Endothelial cell of umbilical vein (primary cell): ENCODE results near the gene MDH2.

Experiments
- CTCF ChIP-seq, 2 donors: IDR thresholded peaks; 1 replicate in 1 of 2; 2 replicates in 1 of 2; pipeline ENCODE4 v1.5.1; 2011; ENCODE audit warnings: low read length in 2 of 2, mild to moderate bottlenecking in 2 of 2, moderate library complexity in 2 of 2, control low read depth in 1 of 2, inconsistent platforms in 1 of 2, low read depth in 1 of 2; ENCODE audit not compliant: insufficient read depth in 1 of 2; ENCODE audit errors: extremely low read depth in 1 of 2
- EZH2 ChIP-seq: IDR thresholded peaks from 2 replicates; pipeline ENCODE4 v1.6.1; 2012; ENCODE audit warnings: borderline replicate concordance, low read depth, mild to moderate bottlenecking, moderate library complexity, low read length, inconsistent platforms; ENCODE audit not compliant: severe bottlenecking
- FOS ChIP-seq: IDR thresholded peaks from 2 replicates; pipeline ENCODE4 v1.6.1; 2011; ENCODE audit warnings: mild to moderate bottlenecking, low read length, moderate library complexity, borderline replicate concordance; ENCODE audit not compliant: insufficient read depth
- GATA2 ChIP-seq: IDR thresholded peaks from 2 replicates; pipeline ENCODE4 v1.7.0; 2011; ENCODE audit warnings: low read depth, mild to moderate bottlenecking, moderate library complexity, mixed read lengths, low read length; ENCODE audit not compliant: insufficient read length, insufficient read depth
- MYC ChIP-seq: IDR thresholded peaks from one replicate; pipeline ENCODE4 v1.6.1; 2011; ENCODE audit warnings: mild to moderate bottlenecking, low read depth, low read length
- POLR2A ChIP-seq: IDR thresholded peaks from 2 replicates; pipeline ENCODE4 v1.6.1; 2012; ENCODE audit warnings: low read depth, mild to moderate bottlenecking, control low read depth, low read length
- POLR2AphosphoS5 ChIP-seq: IDR thresholded peaks from 2 replicates; pipeline ENCODE4 v1.6.1; 2012; ENCODE audit warnings: low read depth, mild to moderate bottlenecking, control low read depth, low read length, moderate library complexity; ENCODE audit not compliant: insufficient read depth

GRCh38 chr7:76063114-76063513 lies 15.2 kb downstream of the MDH2 start:
- no peak for TF ChIP-seq CTCF (IDR thresholded peaks at IDR 0.05; ENCODE audit: extremely low read depth in 1 of 2, insufficient read depth in 1 of 2, low read depth in 1 of 2, low read length in 2 of 2)
- no peak for TF ChIP-seq MYC
- no peak for TF ChIP-seq EZH2
- TF ChIP-seq POLR2A, result no peak
- TF ChIP-seq POLR2AphosphoS5, result no peak
- no peak for TF ChIP-seq GATA2
- no peak for TF ChIP-seq FOS
